Mesothelial cell of epicardium (in vitro differentiated cells): ENCODE data around the gene ESRRA. TPM values are rescaled to one million over a fixed set of nuclear protein-coding genes. Genes with fewer than 3 reads are reported as not detected.
A peak's percentile ranks its signal among the peaks of the same experiment; 100 is the strongest.

Experiments
- DNase-seq, 2 experiments: peaks; one replicate each; pipeline ENCODE4 v3.0.0; 2021; ENCODE audit warnings: low spot score in 2 of 2; ENCODE audit not compliant: unreplicated experiment in 2 of 2
- H3K27ac Mint-ChIP-seq: 2 replicates; pipeline ENCODE4 v1.8.0; 2021; ENCODE audit warnings: mixed read lengths
- H3K27me3 Mint-ChIP-seq: 2 replicates; pipeline ENCODE4 v1.8.0; 2021; ENCODE audit warnings: low read depth, mixed read lengths
- H3K36me3 Mint-ChIP-seq: 2 replicates; pipeline ENCODE4 v1.8.0; 2021; ENCODE audit warnings: mixed read lengths
- H3K4me1 Mint-ChIP-seq: 2 replicates; pipeline ENCODE4 v1.8.0; 2021; ENCODE audit warnings: mixed read lengths
- H3K4me3 Mint-ChIP-seq: 2 replicates; pipeline ENCODE4 v1.8.0; 2021; ENCODE audit warnings: mild to moderate bottlenecking, moderate library complexity, mixed read lengths
- H3K9me3 Mint-ChIP-seq: 2 replicates; pipeline ENCODE4 v1.8.0; 2021; ENCODE audit warnings: mixed read lengths
- total RNA-seq: library from RNA; stranded (reverse); gene quantifications from 3 replicates; pipeline ENCODE4 v1.2.1, GENCODE V29; 2021
- TF ChIP-seq, protein P1 (sequence below): fragments of 200-600 bp; sonication (generic); IDR thresholded peaks from one replicate; pipeline ENCODE4 v1.5.0; 2021; ENCODE audit warnings: antibody characterized with exemption; ENCODE audit not compliant: unreplicated experiment

The ESRRA gene
- total RNA-seq, 1 donor from 2014 or later = 26.6 TPM

DNA sequence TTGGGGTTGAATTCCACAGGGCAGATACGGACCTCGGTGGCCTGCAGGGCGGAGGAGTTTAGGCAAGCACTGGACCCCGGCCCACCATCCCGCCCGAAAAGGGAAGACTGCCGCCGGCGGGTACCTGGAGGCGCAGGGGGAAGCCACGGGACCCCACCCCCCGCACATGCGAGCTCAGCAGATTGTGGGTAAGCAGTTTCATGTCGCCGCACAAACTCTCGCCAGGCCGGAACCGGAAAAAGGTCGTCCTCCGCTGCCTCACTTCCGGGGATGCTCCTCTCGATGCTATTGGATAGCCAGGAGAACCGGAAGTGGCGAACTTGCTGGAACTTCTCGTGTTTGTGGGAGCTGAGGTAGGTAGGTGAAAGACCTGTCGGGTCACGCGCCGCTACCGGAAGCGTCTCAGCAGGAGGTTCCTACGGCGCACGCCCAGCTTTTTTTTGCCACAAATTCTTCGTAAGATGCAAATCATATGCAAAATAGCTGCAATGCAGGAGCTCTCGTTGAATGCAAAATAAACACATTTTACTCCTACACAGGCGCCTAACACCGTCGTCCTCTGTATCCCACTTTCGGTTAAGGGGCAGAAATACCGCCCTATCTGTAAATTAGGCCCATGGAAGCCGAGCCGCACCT, 12.1 kb downstream of the ESRRA start, which contains the start of gene TRMT112:
Gene TRMT112 (minus strand): TSS at position 235 of the 636 bp plus-strand sequence. CDS start 33 bp downstream, at position 202.
- TF ChIP-seq, protein P1, sequence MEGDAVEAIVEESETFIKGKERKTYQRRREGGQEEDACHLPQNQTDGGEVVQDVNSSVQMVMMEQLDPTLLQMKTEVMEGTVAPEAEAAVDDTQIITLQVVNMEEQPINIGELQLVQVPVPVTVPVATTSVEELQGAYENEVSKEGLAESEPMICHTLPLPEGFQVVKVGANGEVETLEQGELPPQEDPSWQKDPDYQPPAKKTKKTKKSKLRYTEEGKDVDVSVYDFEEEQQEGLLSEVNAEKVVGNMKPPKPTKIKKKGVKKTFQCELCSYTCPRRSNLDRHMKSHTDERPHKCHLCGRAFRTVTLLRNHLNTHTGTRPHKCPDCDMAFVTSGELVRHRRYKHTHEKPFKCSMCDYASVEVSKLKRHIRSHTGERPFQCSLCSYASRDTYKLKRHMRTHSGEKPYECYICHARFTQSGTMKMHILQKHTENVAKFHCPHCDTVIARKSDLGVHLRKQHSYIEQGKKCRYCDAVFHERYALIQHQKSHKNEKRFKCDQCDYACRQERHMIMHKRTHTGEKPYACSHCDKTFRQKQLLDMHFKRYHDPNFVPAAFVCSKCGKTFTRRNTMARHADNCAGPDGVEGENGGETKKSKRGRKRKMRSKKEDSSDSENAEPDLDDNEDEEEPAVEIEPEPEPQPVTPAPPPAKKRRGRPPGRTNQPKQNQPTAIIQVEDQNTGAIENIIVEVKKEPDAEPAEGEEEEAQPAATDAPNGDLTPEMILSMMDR = no peak
- DNase-seq = peak; percentile 87 to 89
- Mint-ChIP-seq H3K27me3 (no peaks in the 10 kb centered on the region), H3K9me3 (no peaks in the 10 kb centered on the region), H3K4me3 (peak within 1 kb of the TSS; percentile 93), H3K4me1 (peaks cover 33% of the 10 kb centered on the region), H3K27ac (peak within 1 kb of the TSS; percentile 100), H3K36me3 (peaks cover 8% of the 10 kb centered on the region)

DNA sequence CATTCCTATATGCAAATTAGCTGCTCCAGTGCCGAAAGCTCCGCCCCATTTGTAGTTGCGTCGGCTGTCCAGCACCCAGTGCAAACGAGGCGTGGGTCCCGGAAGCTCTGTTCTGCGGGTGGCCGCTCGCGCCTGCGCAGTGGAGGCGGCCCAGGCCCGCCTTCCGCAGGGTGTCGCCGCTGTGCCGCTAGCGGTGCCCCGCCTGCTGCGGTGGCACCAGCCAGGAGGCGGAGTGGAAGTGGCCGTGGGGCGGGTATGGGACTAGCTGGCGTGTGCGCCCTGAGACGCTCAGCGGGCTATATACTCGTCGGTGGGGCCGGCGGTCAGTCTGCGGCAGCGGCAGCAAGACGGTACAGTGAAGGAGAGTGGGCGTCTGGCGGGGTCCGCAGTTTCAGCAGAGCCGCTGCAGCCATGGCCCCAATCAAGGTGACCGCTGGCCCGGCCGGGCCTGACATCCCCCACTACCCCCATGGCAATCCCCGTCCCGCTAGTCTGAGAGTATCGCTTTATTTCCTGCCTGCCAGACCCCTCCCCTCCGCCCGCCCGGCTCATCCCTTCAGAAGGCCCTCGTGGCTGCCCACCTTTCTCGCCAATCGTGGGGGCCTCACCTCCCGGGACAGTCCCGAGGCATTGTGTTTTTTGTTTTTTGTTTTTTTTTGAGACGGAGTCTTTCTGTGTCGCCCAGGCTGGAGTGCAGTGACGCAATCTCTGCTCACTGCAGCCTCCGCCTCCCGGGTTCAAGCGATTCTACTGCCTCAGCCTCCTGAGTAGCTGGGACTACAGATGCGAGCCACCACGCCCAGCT, 12.8 kb downstream of the ESRRA start, which contains the start of gene PRDX5:
Gene PRDX5 (plus strand): TSS at position 161 of the 805 bp plus-strand sequence. CDS start 95 bp downstream, at position 256.
- H3K27me3 Mint-ChIP-seq = no peaks in the 10 kb centered on the region
- peak; percentile 89 to 93 for DNase-seq
- peaks cover 33% of the 10 kb centered on the region for H3K4me1 Mint-ChIP-seq
- H3K36me3 Mint-ChIP-seq = peaks cover 8% of the 10 kb centered on the region
- H3K9me3 Mint-ChIP-seq = no peaks in the 10 kb centered on the region
- H3K4me3 Mint-ChIP-seq = peak within 1 kb of the TSS; percentile 93
- TF ChIP-seq, protein P1 = peak; percentile 18
- H3K27ac Mint-ChIP-seq = peak within 1 kb of the TSS; percentile 100

- Mint-ChIP-seq H3K9me3 (no peaks in the 10 kb centered on the region), H3K27ac (peak overlapping the region; percentile 100), H3K4me3 (peak overlapping the region; percentile 93), H3K4me1 (peaks cover 33% of the 10 kb centered on the region), H3K27me3 (no peaks in the 10 kb centered on the region), H3K36me3 (peaks cover 8% of the 10 kb centered on the region)
- DNase-seq = no peak
- TF ChIP-seq, protein P1 = no peak
Observed at GRCh38 chr11:64318766-64319761, 13.7 kb downstream of the ESRRA start.

DNA sequence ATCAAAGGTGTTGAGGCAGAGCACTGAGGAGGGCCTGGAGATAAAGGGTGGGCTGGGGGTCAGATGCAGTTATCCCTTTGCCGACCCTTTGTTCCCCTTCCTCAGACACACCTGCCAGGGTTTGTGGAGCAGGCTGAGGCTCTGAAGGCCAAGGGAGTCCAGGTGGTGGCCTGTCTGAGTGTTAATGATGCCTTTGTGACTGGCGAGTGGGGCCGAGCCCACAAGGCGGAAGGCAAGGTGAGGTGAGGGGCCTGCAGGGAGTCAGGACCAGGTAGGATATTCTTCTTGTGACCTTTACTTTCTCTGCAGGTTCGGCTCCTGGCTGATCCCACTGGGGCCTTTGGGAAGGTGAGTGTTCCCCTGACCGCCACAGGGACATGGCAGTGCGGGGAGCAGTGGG, 15.2 kb downstream of the ESRRA start:
- Mint-ChIP-seq H3K4me1 (peaks cover 33% of the 10 kb centered on the region), H3K36me3 (peaks cover 8% of the 10 kb centered on the region), H3K27me3 (no peaks in the 10 kb centered on the region), H3K9me3 (no peaks in the 10 kb centered on the region), H3K4me3 (peak overlapping the region; percentile 22), H3K27ac (peak overlapping the region; percentile 92)
- DNase-seq = no peak
- TF ChIP-seq, protein P1 = no peak

- no peak overlapping the region for H3K4me3 Mint-ChIP-seq
Observed at GRCh38 chr11:64321026-64321425, 15.7 kb downstream of the ESRRA start.

More at GRCh38 chr11:64321026-64321425, 15.7 kb downstream of the ESRRA start:
- TF ChIP-seq, protein P1 = no peak
- Mint-ChIP-seq H3K27me3 (no peaks in the 10 kb centered on the region), H3K9me3 (no peaks in the 10 kb centered on the region), H3K4me1 (peaks cover 33% of the 10 kb centered on the region), H3K27ac (peak overlapping the region; percentile 92), H3K36me3 (peaks cover 8% of the 10 kb centered on the region)
- DNase-seq = no peak
